LNCaP clone FGC (cell line): Measurements from ENCODE around the gene TSHR.

Experiments used
- DNase-seq: peaks from one replicate; pipeline ENCODE4 v3.0.0-alpha.2; 2011; ENCODE audit warnings: low read depth
- H3K4me3 ChIP-seq: 2 replicates; pipeline ENCODE4 v1.5.1; 2011; ENCODE audit warnings: mild to moderate bottlenecking, low read depth, low read length, control low read depth
- TF ChIP-seq, protein P1 (sequence below): IDR thresholded peaks from 2 replicates; pipeline ENCODE4 v1.5.1; 2012; ENCODE audit warnings: mild to moderate bottlenecking; ENCODE audit not compliant: control insufficient read depth, insufficient read depth; ENCODE audit errors: extremely low read depth

TSHR gene

DNA sequence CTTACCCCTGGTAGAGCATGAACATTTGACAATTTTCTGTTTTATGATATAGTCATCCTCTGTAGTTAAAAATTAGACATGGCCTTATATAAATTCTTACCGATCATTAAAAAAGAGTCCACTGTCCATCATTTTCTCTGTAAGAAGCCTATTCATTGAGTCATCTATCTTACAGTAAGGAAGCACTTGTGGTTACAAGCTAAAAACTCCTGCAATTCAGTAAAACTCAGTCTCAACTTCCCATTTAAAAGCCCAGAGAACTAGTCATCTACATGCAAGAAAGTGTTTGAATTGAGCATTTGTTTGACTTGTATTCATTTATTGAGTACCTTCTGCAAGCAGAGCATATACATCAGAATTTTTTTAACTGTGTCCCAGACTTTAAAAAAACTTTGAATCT lies 202.0 kb downstream of the TSHR start:
- H3K4me3 ChIP-seq, result no peak overlapping the region
- no peak for DNase-seq
- TF ChIP-seq, protein P1, sequence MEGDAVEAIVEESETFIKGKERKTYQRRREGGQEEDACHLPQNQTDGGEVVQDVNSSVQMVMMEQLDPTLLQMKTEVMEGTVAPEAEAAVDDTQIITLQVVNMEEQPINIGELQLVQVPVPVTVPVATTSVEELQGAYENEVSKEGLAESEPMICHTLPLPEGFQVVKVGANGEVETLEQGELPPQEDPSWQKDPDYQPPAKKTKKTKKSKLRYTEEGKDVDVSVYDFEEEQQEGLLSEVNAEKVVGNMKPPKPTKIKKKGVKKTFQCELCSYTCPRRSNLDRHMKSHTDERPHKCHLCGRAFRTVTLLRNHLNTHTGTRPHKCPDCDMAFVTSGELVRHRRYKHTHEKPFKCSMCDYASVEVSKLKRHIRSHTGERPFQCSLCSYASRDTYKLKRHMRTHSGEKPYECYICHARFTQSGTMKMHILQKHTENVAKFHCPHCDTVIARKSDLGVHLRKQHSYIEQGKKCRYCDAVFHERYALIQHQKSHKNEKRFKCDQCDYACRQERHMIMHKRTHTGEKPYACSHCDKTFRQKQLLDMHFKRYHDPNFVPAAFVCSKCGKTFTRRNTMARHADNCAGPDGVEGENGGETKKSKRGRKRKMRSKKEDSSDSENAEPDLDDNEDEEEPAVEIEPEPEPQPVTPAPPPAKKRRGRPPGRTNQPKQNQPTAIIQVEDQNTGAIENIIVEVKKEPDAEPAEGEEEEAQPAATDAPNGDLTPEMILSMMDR, result no peak

- H3K4me3 ChIP-seq, result no peak overlapping the region
- TF ChIP-seq, protein P1, result no peak
- no peak for DNase-seq
Observed at GRCh38 chr14:81161088-81161487, 205.7 kb downstream of the TSHR start.

DNA sequence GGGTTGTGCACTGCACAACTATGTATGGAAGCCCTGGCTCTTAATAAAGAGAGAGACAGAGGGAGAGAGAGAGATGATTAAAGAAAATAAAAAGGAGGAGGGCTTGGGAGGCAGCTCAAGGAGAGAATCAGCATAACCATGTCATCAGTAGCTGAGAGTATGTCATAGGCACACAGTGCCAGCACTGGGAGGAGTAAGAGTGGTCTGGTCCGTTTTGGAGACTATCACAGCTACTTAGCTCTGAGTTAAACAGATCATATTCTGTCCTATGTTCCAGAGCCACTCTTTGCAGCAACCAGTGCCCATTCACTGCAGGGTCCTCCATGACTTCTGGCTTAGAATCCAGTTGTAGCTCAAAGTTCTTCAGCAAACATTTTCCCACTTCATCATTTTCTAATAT lies 206.3 kb downstream of the TSHR start:
- no peak overlapping the region for H3K4me3 ChIP-seq
- TF ChIP-seq, protein P1, result no peak
- DNase-seq, result no peak

DNA sequence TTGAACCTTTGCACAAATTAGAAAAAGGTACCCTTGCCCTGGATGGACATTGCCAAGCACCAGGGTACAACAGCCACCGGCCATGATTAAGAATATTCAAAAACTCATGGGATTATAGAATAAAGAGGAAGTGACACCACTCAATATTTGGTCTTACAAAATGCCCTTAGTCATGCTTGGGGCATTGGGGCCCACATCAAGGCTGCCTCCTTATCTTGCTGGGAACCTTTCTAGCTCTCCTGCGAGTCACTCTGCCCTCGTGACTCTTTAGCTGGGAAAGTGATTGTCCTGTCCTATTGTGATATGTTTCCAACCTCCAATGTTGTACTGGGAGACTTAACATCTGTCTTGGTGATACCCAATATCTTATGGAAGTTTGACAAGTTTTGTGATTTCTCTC lies 207.5 kb downstream of the TSHR start:
- TF ChIP-seq, protein P1, result no peak
- H3K4me3 ChIP-seq, result no peak overlapping the region
- no peak for DNase-seq

- H3K4me3 ChIP-seq, result no peak overlapping the region
- TF ChIP-seq, protein P1, result peak; percentile 85
Observed at GRCh38 chr14:81164167-81164774, 208.8 kb downstream of the TSHR start.

GRCh38 chr14:81165188-81165587 lies 209.8 kb downstream of the TSHR start:
- no peak overlapping the region for H3K4me3 ChIP-seq
- no peak for DNase-seq
- TF ChIP-seq, protein P1, result no peak

More at GRCh38 chr14:81164167-81164774, 208.8 kb downstream of the TSHR start:
- DNase-seq, result peak; percentile 60

- no peak for DNase-seq
- TF ChIP-seq, protein P1, result no peak
- no peak overlapping the region for H3K4me3 ChIP-seq
Observed at GRCh38 chr14:81166121-81166520, 210.7 kb downstream of the TSHR start.
